ENCODE results near the gene RAMP2. TPM values are rescaled to one million over a fixed set of nuclear protein-coding genes. Genes with fewer than 3 reads are reported as not detected.

The RAMP2 gene
- total RNA-seq, 1 donor from 2014 or later: 114 TPM

DNA sequence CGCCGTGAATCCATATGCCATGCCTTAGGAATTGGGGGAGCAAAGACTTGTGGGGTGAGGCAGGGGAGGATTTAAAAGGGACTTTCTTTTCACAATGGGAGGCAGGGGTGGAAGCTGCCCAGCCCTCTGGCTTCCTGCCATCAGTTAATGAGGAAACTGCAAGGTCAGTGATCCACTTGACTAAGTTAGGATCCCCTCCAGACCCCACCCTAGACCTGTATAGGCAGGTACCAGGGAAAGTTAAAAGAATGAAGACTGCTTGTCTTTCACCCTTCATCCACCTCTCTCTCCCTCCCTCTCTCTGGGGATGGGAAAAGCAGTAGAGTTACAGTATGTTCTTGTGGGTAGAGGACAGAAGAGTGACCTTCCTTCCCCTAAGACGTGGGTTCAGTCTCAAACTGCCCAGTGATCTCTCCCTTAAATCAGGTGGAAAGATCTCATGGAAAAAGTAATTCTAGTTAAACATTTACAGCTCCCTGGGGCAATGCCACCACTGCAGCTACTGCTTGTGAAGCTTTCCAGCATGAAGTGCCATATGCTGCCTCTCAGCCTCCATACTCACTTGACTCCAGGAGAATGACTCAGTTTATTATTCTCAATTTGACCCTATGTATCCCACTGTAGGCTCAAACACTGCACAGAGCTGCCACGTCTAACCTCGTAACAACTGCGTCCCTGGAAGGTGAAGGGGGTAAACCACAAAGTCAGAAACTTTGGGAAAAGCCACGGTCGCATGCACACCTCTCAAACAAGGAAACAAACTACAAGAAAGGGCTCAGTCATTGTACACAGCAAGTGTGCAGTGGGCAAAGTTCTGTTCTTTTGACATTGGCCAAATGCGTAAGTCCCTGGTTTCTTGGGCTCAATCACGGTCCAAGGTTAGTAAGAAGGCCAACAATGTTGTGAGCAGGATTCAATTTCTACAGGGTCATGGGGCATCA lies 36.3 kb downstream of the RAMP2 start:
- Histone ChIP-seq H3K4me1 (peaks cover 18% of the 10 kb centered on the region), H3K27ac (peak overlapping the region; percentile 79), H3K27me3 (no peaks in the 10 kb centered on the region), H3K9me3 (no peaks in the 10 kb centered on the region), H3K4me3 (peak overlapping the region; percentile 85), H3K36me3 (no peaks in the 10 kb centered on the region)
- intact Hi-C loops (cut with DNase I): no loop called here
- DNase-seq (no peak), ATAC-seq (no peak)
- TF ChIP-seq, protein P1, sequence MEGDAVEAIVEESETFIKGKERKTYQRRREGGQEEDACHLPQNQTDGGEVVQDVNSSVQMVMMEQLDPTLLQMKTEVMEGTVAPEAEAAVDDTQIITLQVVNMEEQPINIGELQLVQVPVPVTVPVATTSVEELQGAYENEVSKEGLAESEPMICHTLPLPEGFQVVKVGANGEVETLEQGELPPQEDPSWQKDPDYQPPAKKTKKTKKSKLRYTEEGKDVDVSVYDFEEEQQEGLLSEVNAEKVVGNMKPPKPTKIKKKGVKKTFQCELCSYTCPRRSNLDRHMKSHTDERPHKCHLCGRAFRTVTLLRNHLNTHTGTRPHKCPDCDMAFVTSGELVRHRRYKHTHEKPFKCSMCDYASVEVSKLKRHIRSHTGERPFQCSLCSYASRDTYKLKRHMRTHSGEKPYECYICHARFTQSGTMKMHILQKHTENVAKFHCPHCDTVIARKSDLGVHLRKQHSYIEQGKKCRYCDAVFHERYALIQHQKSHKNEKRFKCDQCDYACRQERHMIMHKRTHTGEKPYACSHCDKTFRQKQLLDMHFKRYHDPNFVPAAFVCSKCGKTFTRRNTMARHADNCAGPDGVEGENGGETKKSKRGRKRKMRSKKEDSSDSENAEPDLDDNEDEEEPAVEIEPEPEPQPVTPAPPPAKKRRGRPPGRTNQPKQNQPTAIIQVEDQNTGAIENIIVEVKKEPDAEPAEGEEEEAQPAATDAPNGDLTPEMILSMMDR (IDR thresholded peaks at IDR 0.05): no peak

DNA sequence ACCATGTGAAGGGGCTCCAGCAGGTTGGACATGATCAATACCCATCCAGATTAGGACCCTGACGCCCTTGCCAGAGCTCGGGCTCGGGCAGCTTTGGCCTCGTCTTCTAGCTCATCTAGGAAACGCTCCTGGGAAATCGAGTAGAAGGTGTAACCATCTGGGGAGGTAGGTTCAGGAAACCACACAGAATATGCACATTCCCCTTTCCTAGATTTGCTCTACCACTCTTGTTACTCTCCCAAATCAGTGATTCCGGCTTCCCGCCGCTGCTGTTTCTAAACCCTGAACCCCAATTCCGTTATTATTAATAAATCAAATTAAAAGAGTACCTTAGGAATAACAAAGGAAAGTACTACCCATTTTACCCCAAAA lies 37.0 kb downstream of the RAMP2 start:
- peak overlapping the region; percentile 79 for H3K27ac ChIP-seq
- intact Hi-C loops (cut with DNase I): no loop called here
- TF ChIP-seq, protein P1 (IDR thresholded peaks at IDR 0.05): no peak
- ATAC-seq (no peak), DNase-seq (no peak)
- H3K4me3 ChIP-seq: peak overlapping the region; percentile 85
- H3K4me1 ChIP-seq: peaks cover 18% of the 10 kb centered on the region
- no peaks in the 10 kb centered on the region for H3K9me3 ChIP-seq
- no peaks in the 10 kb centered on the region for H3K27me3 ChIP-seq
- H3K36me3 ChIP-seq: no peaks in the 10 kb centered on the region

DNA sequence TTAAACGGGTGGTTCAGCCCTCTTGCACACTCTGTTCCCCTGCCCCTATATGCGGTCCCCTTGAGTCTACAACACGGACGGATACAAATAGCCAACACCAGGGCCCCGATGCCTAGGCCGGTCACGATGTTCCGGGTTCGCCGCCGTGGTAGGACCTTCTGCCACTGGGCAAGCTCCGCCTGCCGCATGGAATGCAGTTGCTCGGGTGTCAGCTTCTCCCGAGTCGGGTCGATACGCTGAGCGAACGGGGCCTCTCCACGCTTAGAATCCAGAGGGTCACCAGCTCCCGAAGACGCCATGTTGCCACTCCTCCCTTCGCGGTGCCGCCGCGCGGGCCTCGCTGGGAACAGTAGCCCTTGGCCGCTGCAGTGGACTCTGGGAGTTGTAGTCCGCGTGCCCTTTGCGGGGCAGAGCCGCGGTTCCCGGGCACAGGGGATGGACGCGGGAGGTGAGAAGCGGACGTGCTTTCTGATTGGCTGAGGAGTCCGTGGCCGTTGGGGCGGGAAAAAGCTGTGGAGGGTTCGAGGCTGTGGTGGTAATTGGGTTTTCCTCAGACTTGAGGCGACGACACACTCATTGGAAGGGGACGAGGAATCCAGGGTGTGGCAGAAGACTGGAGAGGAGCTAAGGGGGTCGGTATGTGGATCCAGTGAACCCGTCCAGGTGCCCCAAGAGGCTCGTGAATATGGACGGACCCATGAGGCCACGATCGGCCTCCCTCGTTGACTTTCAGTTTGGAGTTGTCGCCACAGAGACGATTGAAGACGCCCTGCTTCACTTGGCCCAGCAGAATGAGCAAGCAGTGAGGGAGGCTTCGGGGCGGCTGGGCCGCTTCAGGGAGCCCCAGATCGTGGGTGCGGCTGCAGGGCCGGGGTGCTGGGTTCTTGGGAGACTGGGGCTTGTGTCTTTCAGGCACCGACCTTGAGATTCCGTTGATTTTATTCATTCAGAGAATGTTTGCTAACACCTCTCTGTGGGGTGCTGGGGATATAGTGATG lies 37.7 kb downstream of the RAMP2 start, which contains the start of the genes CNTD1 and COA3:
Gene CNTD1 (plus strand): TSS at position 479 of the 998 bp plus-strand sequence. CDS start 207 bp downstream, at position 686.
Gene COA3 (minus strand): TSS at position 322 of the 998 bp plus-strand sequence. CDS start 23 bp downstream, at position 299.
- ATAC-seq (peak; percentile 98), DNase-seq (peak; percentile 95)
- Histone ChIP-seq H3K4me3 (peak within 1 kb of the TSS; percentile 85), H3K9me3 (no peaks in the 10 kb centered on the region), H3K36me3 (no peaks in the 10 kb centered on the region), H3K27me3 (no peaks in the 10 kb centered on the region), H3K4me1 (peaks cover 18% of the 10 kb centered on the region), H3K27ac (peak within 1 kb of the TSS; percentile 79)
- TF ChIP-seq, protein P1 (IDR thresholded peaks at IDR 0.05): no peak
- intact Hi-C loops (cut with DNase I): no loop called here

DNA sequence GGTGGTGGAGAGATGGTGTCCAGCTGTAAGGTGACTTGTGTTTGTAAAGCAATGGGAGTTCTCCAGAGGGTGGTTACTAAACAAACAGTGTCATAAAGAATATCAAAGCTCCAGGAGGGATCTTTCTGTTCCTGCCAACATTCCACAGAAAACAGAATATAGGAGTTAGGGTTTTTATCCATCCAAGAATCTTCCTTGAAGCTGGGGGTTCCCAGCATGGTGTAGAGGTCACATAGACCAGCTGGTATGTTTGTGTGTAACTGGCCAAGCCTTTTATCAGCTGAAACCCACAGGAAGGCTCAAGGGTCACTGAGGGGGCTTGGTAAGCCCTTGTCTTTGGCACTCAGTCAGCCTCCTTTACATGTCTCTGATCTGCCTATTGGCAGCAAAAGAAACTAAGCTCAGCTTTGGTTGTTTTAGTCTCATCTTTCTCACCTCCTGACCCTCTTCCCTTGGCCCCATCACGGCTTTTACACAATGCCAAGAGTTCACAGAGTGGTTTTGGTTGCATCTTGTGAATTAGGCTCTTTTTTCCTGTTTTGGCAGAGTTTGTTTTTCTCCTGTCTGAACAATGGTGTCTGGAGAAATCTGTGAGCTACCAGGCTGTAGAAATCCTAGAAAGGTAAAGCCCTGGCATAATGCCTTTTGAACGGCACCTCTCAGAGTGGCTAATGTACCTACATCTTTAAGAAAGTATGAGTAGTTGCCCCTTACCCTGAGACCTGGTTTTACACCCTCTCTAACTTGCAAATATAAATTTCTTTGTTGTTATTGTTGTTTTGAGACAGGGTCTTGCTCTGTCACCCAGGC lies 42.3 kb downstream of the RAMP2 start:
- peaks cover 4% of the 10 kb centered on the region for H3K4me1 ChIP-seq
- DNase-seq: no peak
- no peaks in the 10 kb centered on the region for H3K36me3 ChIP-seq
- H3K27me3 ChIP-seq: no peaks in the 10 kb centered on the region
- no peak overlapping the region for H3K27ac ChIP-seq
- H3K4me3 ChIP-seq: no peak overlapping the region
- intact Hi-C loops (cut with DNase I): no loop called here
- no peaks in the 10 kb centered on the region for H3K9me3 ChIP-seq
- TF ChIP-seq, protein P1 (IDR thresholded peaks at IDR 0.05): no peak
- no peak for ATAC-seq

Measured in upper lobe of right lung (tissue), 1 donor.